ENCODE results near the gene ZNF789.

DNA sequence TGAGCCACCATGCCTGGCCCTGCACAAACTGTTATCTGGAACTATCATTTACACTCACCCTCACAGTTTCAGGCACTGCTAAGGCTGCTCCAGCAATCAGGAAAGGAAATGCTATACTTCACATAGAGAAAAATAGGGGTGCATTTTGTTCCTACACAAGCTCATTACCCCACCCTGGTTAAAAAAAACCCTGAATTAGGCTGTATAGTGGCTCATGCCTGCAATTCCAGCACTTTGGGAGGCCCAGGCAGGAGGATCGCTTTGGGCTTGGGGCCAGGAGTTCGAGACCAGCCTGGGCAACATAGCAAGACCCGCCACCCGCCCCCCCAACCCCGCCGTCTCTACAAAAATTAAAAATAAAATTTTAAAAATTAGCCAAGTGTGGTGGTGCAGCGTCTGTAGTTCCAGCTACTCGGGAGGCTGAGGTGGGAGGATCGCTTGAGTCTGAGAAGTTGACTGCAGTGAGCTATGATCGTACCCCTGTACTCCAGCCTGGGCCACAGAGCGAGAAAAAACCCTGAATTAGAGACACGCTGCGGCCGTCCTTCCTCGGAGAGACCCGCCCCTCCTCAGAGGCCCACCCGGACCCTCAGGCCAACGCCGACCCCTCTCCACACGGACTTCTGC, 34.6 kb upstream of the ZNF789 start:
- TF ChIP-seq, protein P1, sequence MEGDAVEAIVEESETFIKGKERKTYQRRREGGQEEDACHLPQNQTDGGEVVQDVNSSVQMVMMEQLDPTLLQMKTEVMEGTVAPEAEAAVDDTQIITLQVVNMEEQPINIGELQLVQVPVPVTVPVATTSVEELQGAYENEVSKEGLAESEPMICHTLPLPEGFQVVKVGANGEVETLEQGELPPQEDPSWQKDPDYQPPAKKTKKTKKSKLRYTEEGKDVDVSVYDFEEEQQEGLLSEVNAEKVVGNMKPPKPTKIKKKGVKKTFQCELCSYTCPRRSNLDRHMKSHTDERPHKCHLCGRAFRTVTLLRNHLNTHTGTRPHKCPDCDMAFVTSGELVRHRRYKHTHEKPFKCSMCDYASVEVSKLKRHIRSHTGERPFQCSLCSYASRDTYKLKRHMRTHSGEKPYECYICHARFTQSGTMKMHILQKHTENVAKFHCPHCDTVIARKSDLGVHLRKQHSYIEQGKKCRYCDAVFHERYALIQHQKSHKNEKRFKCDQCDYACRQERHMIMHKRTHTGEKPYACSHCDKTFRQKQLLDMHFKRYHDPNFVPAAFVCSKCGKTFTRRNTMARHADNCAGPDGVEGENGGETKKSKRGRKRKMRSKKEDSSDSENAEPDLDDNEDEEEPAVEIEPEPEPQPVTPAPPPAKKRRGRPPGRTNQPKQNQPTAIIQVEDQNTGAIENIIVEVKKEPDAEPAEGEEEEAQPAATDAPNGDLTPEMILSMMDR (conservative IDR thresholded peaks at IDR 0.05) = no peak
- TF ChIP-seq EZH2 (IDR thresholded peaks at IDR 0.05; ENCODE audit: low read depth) = no peak

Data from PC-9 (cell line).